ENCODE measurements around the gene NRG2.

NRG2 gene

DNA sequence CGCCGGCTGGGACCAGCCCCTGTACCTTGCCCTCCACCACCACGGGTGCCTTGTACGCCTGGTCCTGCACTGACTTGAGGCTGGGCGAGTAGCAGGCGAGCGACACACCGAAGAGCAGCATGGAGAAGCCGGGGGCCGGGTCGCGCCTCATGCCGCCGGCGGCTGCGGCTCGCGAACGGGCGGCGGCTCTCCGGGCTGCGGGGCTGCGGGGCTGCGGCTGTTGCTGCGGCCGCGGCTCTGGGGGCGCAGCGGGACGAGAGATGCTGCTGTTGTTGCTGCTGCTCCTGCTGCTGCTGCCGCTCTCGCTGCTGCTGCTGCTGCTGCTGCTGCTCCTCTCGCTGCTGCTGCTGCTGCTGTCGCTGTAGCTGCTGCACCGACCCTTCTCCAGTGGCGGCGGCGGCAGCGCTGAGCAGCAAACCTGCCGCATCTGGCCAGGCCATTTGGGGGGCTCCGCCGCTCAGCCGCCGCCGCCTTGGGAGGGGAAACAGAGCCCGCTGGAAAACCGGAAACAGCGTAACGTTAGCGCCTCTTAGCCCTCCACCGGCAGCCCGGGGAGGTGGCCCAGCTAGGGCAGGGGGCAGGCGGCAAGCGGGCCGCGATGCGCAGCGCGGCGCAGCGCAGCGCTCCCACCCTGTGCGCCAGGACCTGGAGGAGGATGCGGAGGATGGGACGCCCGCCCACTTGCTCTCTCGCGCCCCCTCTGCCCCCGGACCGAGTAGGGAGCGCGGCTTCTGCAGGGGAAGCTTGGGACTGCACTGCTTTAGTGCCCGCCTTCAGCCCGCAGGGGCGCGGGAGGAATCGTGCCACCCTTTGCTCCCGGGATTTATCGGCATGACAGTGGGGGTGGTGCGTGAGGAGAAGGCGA lies at the start of gene NRG2:
TSS of gene NRG2 (minus strand) at position 657 of the 865 bp plus-strand sequence.
- DNase-seq, result peak; percentile 43

DNA sequence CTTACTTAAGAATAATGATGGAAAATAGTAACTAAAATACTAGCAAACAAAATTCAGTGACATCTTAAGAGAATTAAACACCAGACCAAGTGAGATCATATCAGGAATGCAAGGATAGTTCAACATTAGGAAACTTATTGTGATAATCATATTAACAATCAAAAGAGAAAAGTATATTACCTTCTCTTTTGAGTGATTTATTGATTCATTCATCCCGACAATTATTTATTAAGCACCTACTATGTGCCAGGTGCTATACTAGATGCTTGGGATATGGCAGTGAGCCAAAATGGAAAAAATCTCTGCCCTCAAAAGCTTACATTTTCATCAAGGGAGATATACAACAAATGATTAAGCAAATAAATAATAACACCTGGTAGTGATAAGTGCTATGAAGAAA lies 47.2 kb upstream of the NRG2 start:
- no peak for DNase-seq

DNA sequence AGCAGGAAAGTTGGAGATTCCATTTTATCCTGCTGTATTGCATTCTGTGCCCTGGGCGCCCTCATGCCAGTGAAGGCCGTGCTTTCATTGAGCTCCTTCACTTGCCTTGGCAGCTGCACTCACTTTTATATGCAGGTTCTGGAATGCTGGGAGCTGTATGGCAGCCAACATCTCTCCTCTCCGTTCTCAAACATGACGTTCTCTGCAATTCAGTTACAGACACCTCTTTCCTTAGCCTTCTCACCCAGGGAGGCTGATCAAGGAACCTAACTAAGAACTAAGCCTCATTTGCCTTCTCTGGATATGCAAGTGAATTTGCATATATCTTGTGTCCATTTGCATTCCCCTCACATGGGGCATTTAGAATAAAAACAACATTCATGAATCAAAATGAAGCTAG lies 41.4 kb upstream of the NRG2 start:
- no peak for DNase-seq

DNA sequence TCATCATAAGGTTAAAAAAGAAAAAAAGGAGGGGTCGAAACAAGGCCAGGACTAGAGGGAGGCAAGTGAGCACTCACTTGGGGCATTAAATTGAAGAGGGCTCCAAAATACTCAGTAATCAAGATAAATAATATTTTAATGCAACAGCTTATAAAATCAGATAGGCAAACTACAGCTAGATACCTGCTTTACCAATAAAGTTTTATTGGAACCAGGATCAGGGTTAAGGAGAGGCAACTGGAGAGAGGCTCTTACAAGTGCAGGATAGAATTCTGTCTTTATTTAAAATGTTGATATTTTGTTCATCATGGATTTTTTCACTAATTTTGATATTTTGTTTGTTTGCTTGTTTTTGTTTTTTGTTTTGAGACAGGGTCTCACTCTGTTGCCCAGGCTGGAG lies 40.6 kb upstream of the NRG2 start:
- no peak for DNase-seq

DNA sequence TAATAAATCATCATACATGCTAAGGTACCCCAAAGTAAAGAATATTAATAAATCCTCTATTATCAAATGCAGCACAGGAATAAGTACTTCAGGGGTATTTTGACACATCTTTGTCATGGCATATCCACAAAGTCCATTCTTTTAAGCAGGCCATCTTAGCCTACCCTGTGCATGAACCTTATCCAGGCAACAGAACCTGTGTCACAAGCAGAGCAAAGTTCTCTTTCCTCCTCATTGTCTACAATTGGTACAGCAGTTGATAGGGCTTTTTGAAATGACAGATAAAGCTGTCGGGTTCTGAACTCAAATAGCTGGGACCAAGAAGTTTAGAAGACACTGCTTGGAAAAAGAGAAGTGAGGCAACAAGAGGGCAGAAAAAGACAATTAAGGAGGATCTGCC lies 40.0 kb upstream of the NRG2 start:
- DNase-seq, result no peak

DNA sequence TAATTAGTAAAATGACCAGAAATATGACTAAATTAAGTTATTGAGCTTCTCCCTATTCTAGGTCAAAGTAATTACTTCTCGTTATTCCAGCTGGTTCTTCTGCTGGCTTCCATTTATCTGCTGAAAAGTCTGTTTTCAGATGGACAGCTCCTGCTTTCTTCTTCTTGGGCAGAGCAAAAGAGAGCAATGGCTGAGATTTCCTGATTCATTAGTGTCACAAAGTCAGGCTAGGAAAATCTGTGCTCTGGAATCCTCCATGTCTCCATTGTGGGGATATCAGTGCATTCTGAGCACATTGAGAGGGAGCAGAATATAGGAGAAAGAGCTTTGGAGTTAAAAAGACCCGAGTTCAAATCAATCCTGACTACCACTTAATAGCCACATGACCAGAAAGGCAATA lies 33.7 kb upstream of the NRG2 start:
- DNase-seq, result no peak

DNA sequence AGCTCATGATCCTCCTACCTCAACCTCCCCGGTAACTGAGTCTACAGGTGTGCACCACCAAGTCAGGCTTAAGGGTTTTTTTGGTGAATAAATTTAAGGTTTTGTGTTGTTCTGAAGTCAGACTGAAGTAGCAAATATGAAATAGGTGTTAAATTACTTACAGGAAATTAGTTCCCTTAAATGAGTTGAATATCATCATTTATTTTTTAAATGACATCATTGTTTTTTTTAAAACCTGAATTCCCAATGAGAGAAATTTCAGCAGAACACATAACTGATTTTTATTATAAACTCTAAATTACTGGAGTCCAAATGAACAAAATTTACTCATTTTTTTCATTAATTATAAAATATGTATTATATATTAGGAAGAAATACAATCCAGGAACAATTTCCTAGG lies 33.0 kb upstream of the NRG2 start:
- DNase-seq, result no peak

DNA sequence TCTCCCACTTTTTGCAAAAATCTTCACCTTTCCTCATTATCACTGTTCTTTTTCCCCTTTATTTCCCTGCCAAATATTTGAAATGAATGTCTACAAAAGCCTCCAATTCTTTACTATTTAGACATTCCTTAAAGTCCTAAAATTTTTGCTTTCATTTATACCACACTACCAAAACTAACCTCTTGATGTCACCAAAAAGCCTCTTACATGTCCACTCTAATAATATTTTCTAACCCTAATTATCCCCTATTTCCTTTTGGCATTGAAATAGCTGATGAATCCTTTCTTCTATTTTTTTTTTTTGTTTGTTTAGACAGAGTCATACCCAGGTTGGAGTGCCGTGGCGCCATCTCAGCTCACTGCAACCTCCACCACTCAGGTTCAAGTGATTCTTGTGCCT lies 32.3 kb upstream of the NRG2 start:
- DNase-seq, result no peak

DNA sequence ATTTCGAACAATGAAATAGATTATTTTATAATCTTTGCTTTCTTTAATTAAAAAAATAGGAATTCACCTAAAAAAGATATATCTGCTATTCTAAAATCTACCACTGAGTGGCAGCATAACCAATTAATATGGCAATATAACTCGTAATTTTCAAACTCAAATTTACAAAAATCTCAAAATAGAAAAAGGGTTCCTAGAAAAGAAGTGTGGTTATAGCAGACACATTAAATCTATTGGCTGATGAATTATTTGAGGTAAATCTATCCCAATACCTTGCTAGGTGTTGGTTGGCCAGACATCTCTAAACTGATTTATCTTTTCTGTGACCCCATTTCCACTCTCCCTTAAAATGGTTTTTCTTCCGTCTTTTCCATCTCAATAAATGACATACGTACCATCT lies 30.2 kb upstream of the NRG2 start:
- DNase-seq, result no peak

DNA sequence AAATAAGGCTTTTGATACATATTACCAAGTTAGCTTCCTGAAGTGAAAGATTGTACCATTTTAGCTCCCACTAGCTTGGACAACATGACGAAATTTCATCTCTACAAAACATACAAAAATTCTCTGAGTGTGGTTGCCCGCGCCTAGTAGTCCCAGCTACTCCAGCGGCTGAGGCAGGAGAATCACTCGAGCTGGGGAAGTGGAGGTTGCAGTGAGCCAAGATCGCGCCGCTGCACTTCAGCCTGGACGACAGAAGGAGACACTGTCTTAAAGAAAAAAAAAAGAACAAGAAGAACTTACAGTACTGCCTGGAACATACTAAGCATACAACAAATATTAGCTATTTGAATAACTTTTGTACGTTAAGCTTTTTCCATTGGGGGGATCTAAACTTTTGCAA lies 29.7 kb upstream of the NRG2 start:
- no peak for DNase-seq

DNA sequence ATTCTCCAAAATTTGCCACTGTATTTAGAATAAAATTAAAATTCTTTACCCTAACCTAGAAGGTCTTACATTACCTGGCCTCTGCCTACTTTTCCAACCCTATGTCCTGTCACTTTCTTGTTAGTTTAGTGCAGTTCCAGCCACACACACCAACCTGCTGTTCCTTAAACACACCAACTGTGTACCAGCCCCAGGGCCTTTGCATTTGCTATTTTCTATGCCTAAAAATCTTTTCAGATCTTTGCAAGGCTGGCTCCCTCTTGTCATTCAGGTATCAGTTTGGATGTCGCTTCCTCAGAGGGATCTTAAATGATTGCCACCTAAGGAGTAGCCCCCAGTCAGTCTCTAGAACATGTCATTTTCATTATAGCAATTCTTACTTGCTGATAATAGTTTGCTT lies 17.7 kb upstream of the NRG2 start:
- no peak for DNase-seq

DNA sequence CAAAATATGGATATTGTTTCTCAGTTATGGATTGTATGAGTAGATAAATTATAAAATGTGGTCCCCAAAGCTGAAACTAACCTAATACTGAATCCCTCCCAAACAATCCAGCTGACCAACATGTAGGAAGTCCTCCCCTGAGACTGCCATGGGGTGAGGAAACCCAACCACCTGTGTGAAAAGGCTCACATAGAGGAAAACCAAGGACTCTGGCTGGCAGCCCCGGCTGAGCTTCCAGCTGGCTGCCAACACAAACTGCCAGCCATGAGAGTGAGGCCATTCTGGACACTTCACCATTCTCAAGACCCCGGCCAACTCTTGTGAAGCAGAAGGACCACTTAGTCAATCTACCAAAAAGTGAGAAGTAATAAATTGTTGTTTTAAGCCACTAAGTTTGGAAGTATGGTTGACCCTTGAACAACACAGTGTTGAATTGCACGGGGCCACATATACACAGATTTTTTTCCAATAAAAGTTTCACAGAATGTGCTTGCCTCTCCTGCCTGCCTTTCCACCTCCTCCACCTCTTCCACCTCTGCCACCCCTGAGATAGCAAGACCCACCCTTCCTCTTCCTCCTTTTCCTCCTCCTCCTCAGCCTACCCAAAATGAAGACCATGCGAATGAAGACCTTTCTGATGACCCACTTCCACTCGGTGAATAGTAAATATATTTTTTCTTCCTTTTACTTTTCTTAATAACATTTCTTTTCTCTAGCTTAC lies 15.3 kb upstream of the NRG2 start:
- no peak for DNase-seq

DNA sequence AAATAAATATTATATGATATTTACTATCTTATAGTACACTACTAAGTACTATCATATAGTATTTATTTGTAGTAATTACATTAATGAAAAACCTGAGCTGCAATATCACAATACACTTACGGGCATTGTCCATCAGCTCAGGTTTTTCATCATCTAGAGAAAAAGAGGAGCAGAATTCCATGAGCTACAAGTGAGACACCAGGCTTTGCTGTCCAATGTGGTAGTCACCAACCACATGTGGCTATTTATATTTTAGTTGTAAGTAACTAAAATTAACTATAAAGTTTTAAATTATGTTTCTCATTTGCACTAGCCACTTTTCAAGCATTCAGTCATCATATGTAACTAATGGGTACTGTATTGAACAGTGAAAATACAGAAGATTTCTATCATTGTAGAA lies 13.8 kb upstream of the NRG2 start:
- no peak for DNase-seq

DNA sequence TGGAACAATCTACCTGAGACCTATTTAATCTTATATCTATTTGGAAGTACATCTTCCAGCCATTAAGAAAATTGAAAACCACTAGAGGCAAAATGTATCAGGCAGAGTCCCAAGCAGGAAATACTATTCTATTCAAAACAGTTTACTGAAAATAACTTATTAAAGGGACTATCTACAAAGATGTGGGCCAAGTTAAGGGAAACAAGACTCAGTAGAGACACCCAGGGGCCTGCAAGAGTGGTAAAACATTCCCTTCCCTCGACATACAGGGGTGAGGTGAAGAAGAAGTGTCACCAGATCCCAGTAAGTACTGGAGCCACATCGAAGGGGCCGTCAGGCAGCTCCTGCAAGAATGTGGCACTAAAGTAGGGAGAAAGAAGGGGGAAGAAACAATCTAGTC lies 12.1 kb upstream of the NRG2 start:
- no peak for DNase-seq

DNA sequence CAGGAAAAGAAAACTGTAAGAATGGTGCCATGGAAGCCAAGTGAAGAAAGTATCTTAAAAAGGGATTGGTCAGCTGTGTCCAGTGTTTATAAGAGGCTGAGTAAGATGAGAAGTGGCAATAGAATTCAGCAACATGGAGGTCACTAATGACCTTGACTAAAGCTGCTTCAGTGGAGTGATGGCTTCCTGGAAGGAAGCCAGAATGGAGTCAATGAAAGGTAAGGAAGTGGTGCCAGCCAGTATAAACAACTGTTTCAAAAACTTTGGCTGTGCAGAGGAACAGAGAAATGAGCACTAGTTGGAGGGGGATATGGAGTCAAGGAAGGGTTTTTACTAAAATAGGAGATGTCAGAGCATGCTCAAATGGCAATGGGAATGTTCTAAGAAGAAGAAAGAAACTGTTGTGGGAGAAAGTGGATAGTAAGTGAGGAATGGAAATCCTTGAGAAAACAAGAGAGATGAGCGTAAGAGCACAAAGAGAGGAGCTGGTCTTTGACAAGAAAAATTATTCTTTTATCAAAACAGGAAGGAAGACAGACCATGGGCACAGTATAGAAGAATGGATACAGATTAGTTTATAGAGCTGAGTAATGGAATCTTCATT lies 11.1 kb upstream of the NRG2 start:
- DNase-seq, result no peak

DNA sequence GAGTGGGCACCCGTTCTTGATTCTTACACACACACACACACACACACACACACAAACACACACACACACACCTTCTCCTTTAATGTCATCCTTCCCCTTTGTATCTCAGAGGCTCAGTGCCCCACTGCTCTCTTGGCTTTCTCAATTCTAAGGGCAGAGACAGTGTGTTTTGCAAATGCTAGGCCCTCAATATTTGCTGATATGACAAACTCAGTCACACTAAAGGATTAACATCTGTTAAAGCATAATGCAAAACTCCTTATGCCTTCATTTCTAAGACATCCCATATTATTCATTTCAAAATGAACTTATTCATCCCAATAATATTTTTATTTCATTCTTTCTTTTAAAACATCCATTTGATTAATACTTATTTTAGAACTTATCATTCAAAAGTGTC lies 8.9 kb upstream of the NRG2 start:
- DNase-seq, result no peak

DNA sequence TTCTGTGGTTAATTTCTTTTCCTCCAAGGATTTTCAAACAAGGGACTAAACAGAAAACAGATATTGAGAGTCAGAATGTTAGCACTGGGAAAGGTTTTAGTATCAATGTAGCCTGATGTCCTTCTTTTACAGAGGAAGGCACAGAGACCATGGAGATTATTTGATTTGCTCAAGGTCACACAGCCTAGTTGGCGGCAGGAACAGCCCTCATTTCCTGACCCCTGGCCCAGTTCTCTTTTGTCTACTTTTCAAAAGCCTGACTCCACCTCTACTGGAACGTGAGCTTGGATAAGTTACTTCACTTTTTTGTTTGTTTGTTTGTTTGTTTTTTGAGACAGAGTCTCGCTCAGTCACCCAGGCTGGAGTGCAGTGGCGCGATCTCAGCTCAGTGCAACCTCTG lies 6.6 kb upstream of the NRG2 start:
- DNase-seq, result no peak

DNA sequence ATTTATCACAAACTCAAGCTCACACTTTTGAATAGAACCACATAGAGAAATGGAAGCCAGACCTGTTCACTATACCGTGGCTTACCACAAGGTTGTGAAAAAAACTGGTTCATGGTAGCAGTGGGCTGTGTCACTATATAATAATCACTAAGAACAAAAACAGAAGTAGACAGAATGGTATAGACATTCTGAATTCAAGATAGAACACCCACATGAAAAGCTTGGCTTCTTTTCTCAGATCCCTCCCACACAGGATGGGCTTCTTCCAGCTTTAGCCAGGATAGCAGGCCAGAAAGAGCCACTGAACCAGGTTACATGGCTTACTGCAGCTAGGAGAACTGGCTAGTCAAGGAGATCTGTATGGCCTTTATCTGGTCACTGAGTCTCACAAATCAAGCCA lies 6.1 kb upstream of the NRG2 start:
- DNase-seq, result no peak

DNA sequence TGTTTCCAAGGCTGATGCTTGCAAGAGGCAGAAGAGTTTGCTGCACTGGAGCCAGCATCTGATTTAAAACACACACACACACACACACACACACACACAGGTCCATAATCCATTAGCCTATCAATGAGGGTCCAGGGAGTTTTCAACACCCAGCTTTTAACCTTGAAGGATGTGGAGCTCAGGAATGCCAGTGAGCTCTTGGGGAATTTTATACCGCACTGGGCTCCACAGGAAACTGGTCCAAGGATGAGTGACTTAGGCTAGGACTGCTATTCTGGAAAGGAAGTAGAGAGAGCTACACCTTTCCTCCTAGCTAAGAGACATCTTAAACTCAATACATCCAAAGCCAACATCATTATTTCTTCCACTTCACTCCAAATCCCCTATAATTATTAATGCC lies 942 bp upstream of the NRG2 start:
- no peak for DNase-seq

DNA sequence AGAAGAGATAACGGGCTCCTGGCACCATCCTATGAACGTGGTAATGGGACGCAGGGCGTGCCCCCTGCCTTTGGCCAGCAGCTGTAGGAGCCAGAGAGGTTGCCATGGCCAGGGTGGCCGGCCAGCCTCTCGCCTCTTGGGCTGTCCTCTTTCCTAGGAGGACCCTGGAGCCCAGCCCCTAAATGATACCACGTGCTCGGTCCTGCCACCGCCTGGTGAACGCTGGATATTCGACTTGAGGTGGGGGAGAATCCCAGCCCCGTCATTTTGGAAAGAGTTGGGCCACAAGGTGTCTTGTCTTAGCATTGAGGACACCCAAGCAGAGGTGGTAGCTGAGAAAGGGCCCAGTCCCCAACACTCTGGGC lies 391 bp upstream of the NRG2 start:
- DNase-seq, result no peak

DNA sequence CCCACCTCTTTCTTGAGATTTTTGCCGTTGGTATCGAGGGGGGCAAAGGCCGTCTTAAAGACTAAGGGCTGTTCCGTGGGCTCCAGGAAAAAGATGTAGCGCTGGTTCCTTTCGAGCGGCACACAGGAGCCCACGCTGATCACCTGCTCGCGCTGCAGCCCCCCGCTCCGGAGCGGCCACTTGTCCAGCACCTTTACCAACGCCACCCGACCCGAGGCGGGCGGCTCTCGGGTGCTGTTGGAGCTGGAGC lies 781 bp downstream of the NRG2 start:
- DNase-seq, result no peak

DNA sequence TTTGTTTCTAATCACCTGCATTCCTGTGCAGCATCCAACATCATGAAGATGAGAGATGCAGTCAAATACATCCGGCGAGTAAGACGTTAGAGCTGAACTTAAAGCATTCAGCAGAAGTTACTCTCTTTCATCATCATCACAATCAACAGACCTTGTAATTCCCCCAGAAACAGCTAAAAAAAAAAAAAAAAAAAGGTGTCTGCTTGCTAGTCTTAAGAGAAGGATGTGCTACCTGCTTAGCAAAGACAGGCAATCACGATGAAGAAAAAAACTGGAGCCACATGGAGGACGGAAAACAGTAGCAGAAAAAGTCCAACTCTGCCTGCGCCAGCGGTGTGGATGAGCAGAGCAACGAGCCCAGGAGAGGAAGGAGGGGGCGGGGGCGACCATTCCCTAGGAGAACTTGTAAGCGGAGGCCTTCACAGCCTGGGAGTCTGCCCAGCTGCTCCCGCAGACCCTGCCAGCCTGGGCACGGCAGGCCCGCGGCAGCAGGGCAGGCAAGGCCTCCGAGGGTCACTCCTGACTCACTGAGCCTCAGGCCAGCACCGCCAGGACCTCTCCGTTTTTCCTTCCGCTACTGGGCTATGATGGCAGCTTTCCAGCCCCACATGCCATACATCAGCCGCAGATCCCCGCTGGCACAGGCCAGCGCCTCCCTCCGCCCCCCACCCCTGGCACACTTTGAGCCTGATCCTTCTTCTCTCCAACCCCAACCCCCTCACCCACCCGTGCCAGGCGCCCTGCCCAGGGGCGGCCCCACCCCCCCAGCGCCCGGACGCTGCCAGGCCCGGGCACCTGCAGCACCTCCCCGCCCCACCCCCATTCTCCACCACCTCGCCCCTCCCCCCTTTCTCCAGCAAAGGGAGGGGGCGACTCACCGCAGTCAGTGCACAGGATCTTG lies 1.4 kb downstream of the NRG2 start:
- DNase-seq, result no peak

DNA sequence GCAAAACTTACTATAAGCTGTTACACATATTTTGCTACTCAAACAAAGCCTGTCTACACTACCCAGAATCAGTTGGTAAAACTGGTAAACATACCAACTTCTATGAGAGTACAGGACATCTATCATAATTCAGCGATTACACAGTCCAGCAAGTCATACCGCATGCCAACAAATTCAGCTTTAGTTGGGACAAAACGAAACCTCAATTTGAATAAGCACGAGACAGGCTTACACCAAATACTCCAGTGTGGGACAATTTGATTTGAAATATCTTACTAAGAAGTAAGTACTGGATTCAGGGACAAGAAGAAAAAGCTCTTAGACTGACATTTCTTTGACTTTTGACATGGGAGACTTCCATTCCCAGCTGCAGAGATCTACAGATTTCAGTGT lies 2.0 kb downstream of the NRG2 start:
- no peak for DNase-seq

DNA sequence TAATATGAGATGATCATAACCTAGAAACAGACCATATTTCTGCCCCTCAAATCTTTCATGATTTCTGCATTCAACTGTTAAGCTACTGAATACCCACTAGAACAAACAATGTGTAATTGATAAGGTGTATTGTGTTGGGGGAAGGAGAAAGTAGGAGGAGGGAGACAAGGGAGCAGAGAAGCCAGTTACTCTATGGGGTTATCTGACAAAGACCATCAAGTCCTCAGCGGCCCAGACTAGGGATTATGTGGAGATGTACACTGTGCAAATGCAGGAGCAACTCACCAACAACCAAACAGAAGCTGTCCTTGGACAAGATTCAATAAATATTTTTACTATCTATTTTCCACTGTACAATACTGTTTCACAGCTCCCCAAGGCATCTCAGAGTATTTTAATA lies 2.7 kb downstream of the NRG2 start:
- no peak for DNase-seq
